Glomerular visceral epithelial cell (primary cell): ENCODE data around the gene SRRM4.

ENCODE experiments used
- DNase-seq: peaks from one replicate; pipeline ENCODE4 v3.0.0-alpha.2; 2016; ENCODE audit errors: extremely low spot score

Gene SRRM4

GRCh38 chr12:119118625-119119024 is 137.3 kb downstream of the SRRM4 start:
- no peak for DNase-seq

- DNase-seq = no peak
These were observed 140.7 kb downstream of the SRRM4 start for GRCh38 chr12:119122047-119122446.

- no peak for DNase-seq
These were observed 141.4 kb downstream of the SRRM4 start for GRCh38 chr12:119122751-119123150.

GRCh38 chr12:119128527-119128926 is 147.2 kb downstream of the SRRM4 start:
- no peak for DNase-seq

- no peak for DNase-seq
These were observed 148.6 kb downstream of the SRRM4 start for GRCh38 chr12:119129827-119130434.

GRCh38 chr12:119130523-119130922 is 149.2 kb downstream of the SRRM4 start:
- DNase-seq = no peak

- DNase-seq = no peak
These were observed 153.1 kb downstream of the SRRM4 start for GRCh38 chr12:119134284-119135072.

GRCh38 chr12:119136811-119137410 is 155.6 kb downstream of the SRRM4 start:
- no peak for DNase-seq

- no peak for DNase-seq
These were observed 158.1 kb downstream of the SRRM4 start for GRCh38 chr12:119139448-119139847.

GRCh38 chr12:119145367-119145766 is 164.0 kb downstream of the SRRM4 start:
- no peak for DNase-seq

- DNase-seq = no peak
These were observed 166.6 kb downstream of the SRRM4 start for GRCh38 chr12:119147847-119148448.

- DNase-seq = no peak
These were observed 167.9 kb downstream of the SRRM4 start for GRCh38 chr12:119149270-119149669.

- no peak for DNase-seq
These were observed 170.2 kb downstream of the SRRM4 start for GRCh38 chr12:119151445-119152026.

GRCh38 chr12:119153477-119154434 is 172.4 kb downstream of the SRRM4 start:
- no peak for DNase-seq

- no peak for DNase-seq
These were observed 173.1 kb downstream of the SRRM4 start for GRCh38 chr12:119154435-119154818.

GRCh38 chr12:119156401-119157044 is 175.2 kb downstream of the SRRM4 start:
- DNase-seq = no peak

GRCh38 chr12:119157528-119157927 is 176.2 kb downstream of the SRRM4 start:
- no peak for DNase-seq

GRCh38 chr12:119157978-119158377 is 176.6 kb downstream of the SRRM4 start:
- no peak for DNase-seq

- DNase-seq = no peak
These were observed 177.1 kb downstream of the SRRM4 start for GRCh38 chr12:119158402-119158801.

GRCh38 chr12:119159844-119160243 is 178.5 kb downstream of the SRRM4 start:
- DNase-seq = no peak

- no peak for DNase-seq
These were observed 186.6 kb downstream of the SRRM4 start for GRCh38 chr12:119167902-119168301.
